Measurements from ENCODE around the gene GABRR2.
A peak's percentile ranks its signal among the peaks of the same experiment; 100 is the strongest.

The GABRR2 gene

GRCh38 chr6:89315249-89315885, at the start of gene GABRR2:
Gene GABRR2, minus strand, starts transcription at chr6:89315299. Its CDS starts 134 bp downstream, at chr6:89315165.
- no peak for DNase-seq

- no peak for DNase-seq
Observed at GRCh38 chr6:89364586-89364985, 49.5 kb upstream of the GABRR2 start.

GRCh38 chr6:89361171-89361570, 46.1 kb upstream of the GABRR2 start:
- DNase-seq, result no peak

GRCh38 chr6:89360415-89360999, 45.4 kb upstream of the GABRR2 start:
- peak in 1 of 2 donors; percentile 13 for DNase-seq

- DNase-seq, result no peak
Observed at GRCh38 chr6:89359561-89359960, 44.5 kb upstream of the GABRR2 start.

- DNase-seq, result peak; percentile 33 to 38
Observed at GRCh38 chr6:89357390-89357789, 42.3 kb upstream of the GABRR2 start.

GRCh38 chr6:89356642-89357170, 41.6 kb upstream of the GABRR2 start:
- no peak for DNase-seq

GRCh38 chr6:89355511-89356194, 40.6 kb upstream of the GABRR2 start:
- no peak for DNase-seq

- no peak for DNase-seq
Observed at GRCh38 chr6:89353702-89354392, 38.7 kb upstream of the GABRR2 start.

GRCh38 chr6:89353118-89353556, 38.0 kb upstream of the GABRR2 start:
- no peak for DNase-seq

GRCh38 chr6:89352278-89353117, 37.4 kb upstream of the GABRR2 start, which contains the start of gene UBE2J1:
Gene UBE2J1, minus strand, starts transcription at chr6:89352722. Its CDS starts 153 bp downstream, at chr6:89352569.
- peak; percentile 82 to 88 for DNase-seq

GRCh38 chr6:89351671-89352277, 36.7 kb upstream of the GABRR2 start:
- DNase-seq, result no peak

GRCh38 chr6:89350281-89350966, 35.3 kb upstream of the GABRR2 start:
- peak; percentile 29 to 53 for DNase-seq

- no peak for DNase-seq
Observed at GRCh38 chr6:89348372-89348771, 33.3 kb upstream of the GABRR2 start.

GRCh38 chr6:89347825-89348224, 32.7 kb upstream of the GABRR2 start:
- peak in 1 of 2 donors; percentile 41 for DNase-seq

GRCh38 chr6:89346433-89346832, 31.3 kb upstream of the GABRR2 start:
- DNase-seq, result no peak

- no peak for DNase-seq
Observed at GRCh38 chr6:89339565-89339964, 24.5 kb upstream of the GABRR2 start.

GRCh38 chr6:89335164-89335563, 20.1 kb upstream of the GABRR2 start:
- DNase-seq, result no peak

- no peak for DNase-seq
Observed at GRCh38 chr6:89330910-89331309, 15.8 kb upstream of the GABRR2 start.

- no peak for DNase-seq
Observed at GRCh38 chr6:89328976-89329375, 13.9 kb upstream of the GABRR2 start.

GRCh38 chr6:89324304-89324703, 9.2 kb upstream of the GABRR2 start:
- DNase-seq, result no peak

All from CD4-positive, alpha-beta T cell treated with Interleukin-4 for 1 hour (primary cell).